Cerebellar cortex (tissue), 1 donor: Measurements from ENCODE around the gene SPRY1.

Experiments used
- DNase-seq: peaks from one replicate; pipeline ENCODE4 v3.0.0-alpha.2; 2015; ENCODE audit warnings: low spot score

The SPRY1 gene

GRCh38 chr4:123443401-123444289 is 47.0 kb downstream of the SPRY1 start:
- peak; percentile 50 for DNase-seq

GRCh38 chr4:123444290-123444731 is 47.7 kb downstream of the SPRY1 start:
- DNase-seq, result peak; percentile 63

- no peak for DNase-seq
Observed at GRCh38 chr4:123446865-123447474, 50.4 kb downstream of the SPRY1 start.

DNA sequence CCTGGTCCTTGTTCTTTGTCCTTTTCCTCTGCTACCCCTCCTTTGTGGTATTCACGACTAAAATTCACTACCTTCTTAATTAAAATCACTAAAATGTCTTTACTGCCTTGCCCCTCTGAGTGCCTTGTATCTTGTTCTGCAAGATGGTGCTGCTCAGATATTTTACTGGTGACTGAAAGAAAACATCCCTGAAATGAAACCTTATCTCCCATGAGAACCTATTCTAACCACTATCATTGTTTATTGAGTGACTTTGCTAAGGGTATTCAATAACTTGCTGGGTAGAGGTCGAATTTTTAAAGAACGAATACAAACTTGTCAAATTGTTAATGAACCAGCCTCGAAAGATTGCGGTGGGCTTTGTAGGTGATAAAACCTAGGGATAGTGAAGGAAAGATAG is 52.8 kb downstream of the SPRY1 start:
- no peak for DNase-seq

GRCh38 chr4:123449780-123450179 is 53.2 kb downstream of the SPRY1 start:
- DNase-seq, result peak; percentile 48

GRCh38 chr4:123450393-123450792 is 53.8 kb downstream of the SPRY1 start:
- peak; percentile 21 for DNase-seq

GRCh38 chr4:123452616-123453015 is 56.0 kb downstream of the SPRY1 start:
- peak; percentile 47 for DNase-seq

- peak; percentile 63 for DNase-seq
Observed at GRCh38 chr4:123453061-123453680, 56.6 kb downstream of the SPRY1 start.
